ENCODE measurements around the gene LSAMP. TPM values are rescaled to one million over a fixed set of nuclear protein-coding genes. Genes with fewer than 3 reads are reported as not detected.
"Not testable (repeated sequence)": the region's sequence is repeated elsewhere in the genome, so short reads cannot be mapped to it uniquely, and the experiment has no call there.

Gene LSAMP
- total RNA-seq, 1 donor from 2014 or later = 5.0 TPM

- DNase-seq (ENCODE audit: missing footprints) (no peak), ATAC-seq (no peak)
- intact Hi-C loops (cut with DNase I) = no loop called here
These were observed 617.8 kb downstream of the LSAMP start for GRCh38 chr3:115827495-115827894.

- intact Hi-C loops (cut with DNase I) = no loop called here
- ATAC-seq = no peak
- no peak for DNase-seq (ENCODE audit: missing footprints)
These were observed 620.2 kb downstream of the LSAMP start for GRCh38 chr3:115825046-115825445.

- ATAC-seq (no peak), DNase-seq (ENCODE audit: missing footprints) (no peak)
- intact Hi-C loops (cut with DNase I) = no loop called here
These were observed 622.2 kb downstream of the LSAMP start for GRCh38 chr3:115823083-115823482.

GRCh38 chr3:115822579-115822978 lies 622.7 kb downstream of the LSAMP start:
- intact Hi-C loops (cut with DNase I) = no loop called here
- no peak for DNase-seq (ENCODE audit: missing footprints)
- no peak for ATAC-seq

- intact Hi-C loops (cut with DNase I) = no loop called here
- DNase-seq (ENCODE audit: missing footprints) (no peak), ATAC-seq (peak; percentile 75)
These were observed 625.4 kb downstream of the LSAMP start for GRCh38 chr3:115819785-115820384.

GRCh38 chr3:115814778-115815380 lies 630.4 kb downstream of the LSAMP start:
- DNase-seq (ENCODE audit: missing footprints) (no peak), ATAC-seq (peak; percentile 64)
- intact Hi-C loops (cut with DNase I) = no loop called here

GRCh38 chr3:115814006-115814405 lies 631.3 kb downstream of the LSAMP start:
- intact Hi-C loops (cut with DNase I) = no loop called here
- DNase-seq (ENCODE audit: missing footprints) (no peak), ATAC-seq (no peak)

GRCh38 chr3:115808816-115809215 lies 636.5 kb downstream of the LSAMP start:
- ATAC-seq (no peak), DNase-seq (ENCODE audit: missing footprints) (no peak)
- intact Hi-C loops (cut with DNase I) = no loop called here

- ATAC-seq = no peak
- DNase-seq (ENCODE audit: missing footprints) = no peak
- intact Hi-C loops (cut with DNase I) = no loop called here
These were observed 637.0 kb downstream of the LSAMP start for GRCh38 chr3:115808244-115808643.

- DNase-seq (ENCODE audit: missing footprints) (no peak), ATAC-seq (no peak)
- intact Hi-C loops (cut with DNase I) = no loop called here
These were observed 638.8 kb downstream of the LSAMP start for GRCh38 chr3:115806501-115806900.

GRCh38 chr3:115805520-115805919 lies 639.8 kb downstream of the LSAMP start:
- intact Hi-C loops (cut with DNase I) = no loop called here
- ATAC-seq (no peak), DNase-seq (ENCODE audit: missing footprints) (no peak)

GRCh38 chr3:115804713-115805119 lies 640.6 kb downstream of the LSAMP start:
- intact Hi-C loops (cut with DNase I) = no loop called here
- DNase-seq (ENCODE audit: missing footprints) (no peak), ATAC-seq (no peak)

- ATAC-seq (no peak), DNase-seq (ENCODE audit: missing footprints) (no peak)
- intact Hi-C loops (cut with DNase I) = no loop called here
These were observed 641.1 kb downstream of the LSAMP start for GRCh38 chr3:115804200-115804599.

- ATAC-seq (no peak), DNase-seq (ENCODE audit: missing footprints) (no peak)
- intact Hi-C loops (cut with DNase I) = no loop called here
These were observed 641.6 kb downstream of the LSAMP start for GRCh38 chr3:115803661-115804060.

GRCh38 chr3:115800489-115801075 lies 644.7 kb downstream of the LSAMP start:
- ATAC-seq (no peak), DNase-seq (ENCODE audit: missing footprints) (no peak)
- intact Hi-C loops (cut with DNase I) = no loop called here

GRCh38 chr3:115800065-115800464 lies 645.2 kb downstream of the LSAMP start:
- ATAC-seq; intact Hi-C loops (cut with DNase I); DNase-seq (ENCODE audit: missing footprints): not testable (repeated sequence)

- intact Hi-C loops (cut with DNase I) = no loop called here
- DNase-seq (ENCODE audit: missing footprints) (no peak), ATAC-seq (no peak)
These were observed 652.9 kb downstream of the LSAMP start for GRCh38 chr3:115792206-115792955.

GRCh38 chr3:115791271-115792153 lies 653.8 kb downstream of the LSAMP start:
- ATAC-seq; intact Hi-C loops (cut with DNase I); DNase-seq (ENCODE audit: missing footprints): not testable (repeated sequence)

GRCh38 chr3:115790759-115791158 lies 654.5 kb downstream of the LSAMP start:
- no peak for ATAC-seq

More at GRCh38 chr3:115790759-115791158, 654.5 kb downstream of the LSAMP start:
- intact Hi-C loops (cut with DNase I) = no loop called here
- no peak for DNase-seq (ENCODE audit: missing footprints)

Measured in Right ventricle myocardium inferior (tissue), 1 donor.